A673 (cell line): ENCODE results near the gene NEGR1. TPM values are rescaled to one million over a fixed set of nuclear protein-coding genes. Genes with fewer than 3 reads are reported as not detected.
A peak's percentile ranks its signal among the peaks of the same experiment; 100 is the strongest.

ENCODE experiments used
- BruUV-seq: library from RNA; stranded (reverse); fragments of 400-500 nt; replicated peaks from 2 replicates; lab custom pipeline; 2021; lab: Mats Ljungman, UMichigan
- CTCF ChIA-PET: fragments of 300-600 bp; sonication (Branson Sonifier 250); formaldehyde crosslinking; loops from one replicate; lab custom pipeline; 2022; ENCODE audit warnings: antibody characterized with exemption; lab: Charles Lee
- POLR2A ChIA-PET: fragments of 300-600 bp; sonication (Branson Sonifier 250); formaldehyde crosslinking; loops from one replicate; lab custom pipeline; 2022; ENCODE audit warnings: antibody characterized with exemption; ENCODE audit not compliant: low non-redundant PET; lab: Charles Lee
- DNase-seq: peaks from one replicate; pipeline ENCODE4 v3.0.0-alpha.2; 2015; ENCODE audit warnings: low spot score
- H3K27ac ChIP-seq: fragments of 200-600 bp; sonication (generic); 2 replicates; pipeline ENCODE4 v1.5.1; 2016; ENCODE audit warnings: mixed run types, low read depth, mild to moderate bottlenecking, mixed read lengths, antibody characterized with exemption, low read length; ENCODE audit not compliant: poor library complexity, severe bottlenecking
- H3K27me3 ChIP-seq: fragments of 200-600 bp; sonication (generic); replicated peaks from 2 replicates; pipeline ENCODE4 v1.6.1; 2017; ENCODE audit warnings: mixed run types, low read depth, mild to moderate bottlenecking, mixed read lengths, antibody characterized with exemption, low read length; ENCODE audit not compliant: insufficient read depth, poor library complexity
- H3K36me3 ChIP-seq: fragments of 200-600 bp; sonication (generic); 2 replicates; pipeline ENCODE4 v1.6.1; 2016; ENCODE audit warnings: mixed run types, mild to moderate bottlenecking, mixed read lengths, antibody characterized with exemption, low read length; ENCODE audit not compliant: insufficient read depth, poor library complexity, severe bottlenecking
- H3K4me1 ChIP-seq: fragments of 200-600 bp; sonication (generic); 2 replicates; pipeline ENCODE4 v1.6.1; 2017; ENCODE audit warnings: mixed run types, mild to moderate bottlenecking, mixed read lengths, antibody characterized with exemption, low read length; ENCODE audit not compliant: insufficient read depth, poor library complexity, severe bottlenecking
- H3K4me3 ChIP-seq: fragments of 200-600 bp; sonication (generic); 2 replicates; pipeline ENCODE4 v1.5.1; 2016; ENCODE audit warnings: low read depth, mixed run types, mild to moderate bottlenecking, mixed read lengths, low read length; ENCODE audit not compliant: poor library complexity, severe bottlenecking
- H3K9me3 ChIP-seq: fragments of 200-600 bp; sonication (generic); 2 replicates; pipeline ENCODE4 v1.6.1; 2016; ENCODE audit warnings: mixed run types, low read depth, mild to moderate bottlenecking, mixed read lengths, antibody characterized with exemption, low read length; ENCODE audit not compliant: poor library complexity, severe bottlenecking
- EZH2 ChIP-seq: fragments of 200-600 bp; sonication (generic); IDR thresholded peaks from 2 replicates; pipeline ENCODE4 v1.6.1; 2017; ENCODE audit warnings: borderline replicate concordance, low read depth, mild to moderate bottlenecking, mixed read lengths, antibody characterized with exemption, low read length; ENCODE audit not compliant: poor library complexity, severe bottlenecking
- intact Hi-C: fragments of 100-400 bp; cut with micrococcal nuclease; formaldehyde crosslinking; loops from one replicate; pipeline ENCODE4 v1.10.0; 2022; ENCODE audit not compliant: unreplicated experiment
- total RNA-seq: library from RNA; stranded (reverse); gene quantifications from 2 replicates; pipeline ENCODE4 v1.2.3, GENCODE V29; 2021
- TF ChIP-seq, protein P1 (sequence below): fragments of 300-800, 200-600 bp; sonication (generic); conservative IDR thresholded peaks from 2 replicates; pipeline ENCODE4 v1.5.1; 2017; ENCODE audit warnings: low read depth, mild to moderate bottlenecking, antibody characterized with exemption, low read length, moderate library complexity, mixed read lengths

NEGR1 gene
- total RNA-seq, 1 experiment from 2014 or later = 7.6 TPM

DNA sequence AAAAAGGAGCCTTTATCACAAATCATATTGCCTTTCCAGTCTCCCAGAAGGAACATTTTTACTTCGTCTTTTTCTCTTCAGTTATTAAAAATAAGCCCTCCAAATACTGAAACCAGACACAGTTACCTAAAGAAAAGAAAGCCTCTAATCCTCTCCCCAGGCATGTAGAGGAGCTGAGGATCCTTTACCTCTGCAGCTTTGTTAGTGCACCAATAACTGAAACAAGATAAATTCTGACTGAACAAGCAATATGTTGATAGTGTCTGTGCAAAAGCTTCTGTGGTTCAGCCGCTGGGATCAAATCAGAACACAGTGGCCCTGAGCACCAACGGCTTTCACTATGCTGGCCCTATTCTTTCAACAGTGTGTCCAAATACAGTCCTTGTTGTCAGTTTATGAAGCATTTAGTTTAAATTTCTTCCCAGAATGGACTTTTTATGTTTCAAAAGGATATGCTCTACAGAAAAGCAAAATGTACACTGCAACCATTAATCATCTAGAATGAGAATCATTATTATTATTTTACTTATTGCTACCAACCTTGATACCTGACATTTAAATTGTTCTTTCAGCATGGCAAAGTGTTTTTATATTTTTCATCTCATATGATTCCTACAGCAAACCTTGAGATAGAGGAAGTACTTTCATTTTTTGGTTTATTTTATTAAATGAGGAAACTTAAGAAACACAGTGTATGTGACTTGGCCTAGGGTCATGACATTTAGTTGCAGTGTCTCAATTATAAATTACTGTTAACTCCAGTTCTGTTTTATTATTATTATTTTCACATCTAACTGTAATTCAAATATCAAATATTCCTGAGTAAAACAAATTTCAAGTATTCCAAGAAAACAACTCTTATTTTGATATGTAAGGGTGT is 217.9 kb downstream of the NEGR1 start:
- H3K9me3 ChIP-seq = no peaks in the 10 kb centered on the region
- CTCF ChIA-PET = no interaction called here
- POLR2A ChIA-PET = no interaction called here
- no peak for TF ChIP-seq EZH2
- TF ChIP-seq, protein P1, sequence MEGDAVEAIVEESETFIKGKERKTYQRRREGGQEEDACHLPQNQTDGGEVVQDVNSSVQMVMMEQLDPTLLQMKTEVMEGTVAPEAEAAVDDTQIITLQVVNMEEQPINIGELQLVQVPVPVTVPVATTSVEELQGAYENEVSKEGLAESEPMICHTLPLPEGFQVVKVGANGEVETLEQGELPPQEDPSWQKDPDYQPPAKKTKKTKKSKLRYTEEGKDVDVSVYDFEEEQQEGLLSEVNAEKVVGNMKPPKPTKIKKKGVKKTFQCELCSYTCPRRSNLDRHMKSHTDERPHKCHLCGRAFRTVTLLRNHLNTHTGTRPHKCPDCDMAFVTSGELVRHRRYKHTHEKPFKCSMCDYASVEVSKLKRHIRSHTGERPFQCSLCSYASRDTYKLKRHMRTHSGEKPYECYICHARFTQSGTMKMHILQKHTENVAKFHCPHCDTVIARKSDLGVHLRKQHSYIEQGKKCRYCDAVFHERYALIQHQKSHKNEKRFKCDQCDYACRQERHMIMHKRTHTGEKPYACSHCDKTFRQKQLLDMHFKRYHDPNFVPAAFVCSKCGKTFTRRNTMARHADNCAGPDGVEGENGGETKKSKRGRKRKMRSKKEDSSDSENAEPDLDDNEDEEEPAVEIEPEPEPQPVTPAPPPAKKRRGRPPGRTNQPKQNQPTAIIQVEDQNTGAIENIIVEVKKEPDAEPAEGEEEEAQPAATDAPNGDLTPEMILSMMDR = no peak
- H3K36me3 ChIP-seq = no peaks in the 10 kb centered on the region
- BruUV-seq = no TSS peak
- intact Hi-C loops = no loop called here
- DNase-seq = no peak
- peaks cover 11% of the 10 kb centered on the region for H3K4me1 ChIP-seq
- H3K27ac ChIP-seq = no peak overlapping the region
- no peaks in the 10 kb centered on the region for H3K27me3 ChIP-seq
- no peak overlapping the region for H3K4me3 ChIP-seq

DNA sequence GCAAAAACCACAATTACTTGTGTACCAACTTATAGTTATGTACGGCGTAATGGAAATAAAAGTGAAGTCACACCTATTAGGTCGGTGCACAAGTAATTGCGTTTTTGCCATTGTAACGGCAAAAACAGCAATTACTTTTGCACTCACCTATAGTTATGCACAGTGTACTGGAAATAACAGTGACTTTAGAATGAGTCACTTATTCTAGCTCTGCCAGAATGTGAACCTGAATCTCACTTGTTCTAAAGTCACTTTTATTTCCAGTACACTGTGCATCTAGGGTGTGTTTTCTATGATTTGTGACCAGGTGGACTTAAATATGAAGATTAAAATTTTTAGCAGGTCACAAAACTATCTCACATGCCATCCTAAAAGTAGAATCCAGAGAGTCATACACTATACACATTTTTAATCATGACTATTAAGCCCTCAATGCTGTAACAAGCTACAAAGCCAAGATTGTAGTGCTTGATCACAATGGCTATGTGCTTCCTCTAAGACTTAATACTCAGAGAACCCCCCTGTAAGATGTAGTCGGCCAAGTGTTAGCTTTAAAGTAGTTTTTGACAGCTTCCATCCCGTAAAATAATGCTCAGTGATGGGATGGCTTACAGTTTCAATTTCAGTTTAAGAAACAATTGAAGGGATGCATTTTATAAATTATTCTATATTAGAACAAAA is 218.8 kb downstream of the NEGR1 start:
- Histone ChIP-seq H3K27ac (no peak overlapping the region), H3K4me1 (peaks cover 11% of the 10 kb centered on the region), H3K4me3 (no peak overlapping the region), H3K9me3 (no peaks in the 10 kb centered on the region), H3K36me3 (no peaks in the 10 kb centered on the region), H3K27me3 (no peaks in the 10 kb centered on the region)
- POLR2A ChIA-PET = no interaction called here
- CTCF ChIA-PET = no interaction called here
- intact Hi-C loops = no loop called here
- BruUV-seq = no TSS peak
- DNase-seq = no peak
- TF ChIP-seq, protein P1 = no peak
- TF ChIP-seq EZH2 = no peak

DNA sequence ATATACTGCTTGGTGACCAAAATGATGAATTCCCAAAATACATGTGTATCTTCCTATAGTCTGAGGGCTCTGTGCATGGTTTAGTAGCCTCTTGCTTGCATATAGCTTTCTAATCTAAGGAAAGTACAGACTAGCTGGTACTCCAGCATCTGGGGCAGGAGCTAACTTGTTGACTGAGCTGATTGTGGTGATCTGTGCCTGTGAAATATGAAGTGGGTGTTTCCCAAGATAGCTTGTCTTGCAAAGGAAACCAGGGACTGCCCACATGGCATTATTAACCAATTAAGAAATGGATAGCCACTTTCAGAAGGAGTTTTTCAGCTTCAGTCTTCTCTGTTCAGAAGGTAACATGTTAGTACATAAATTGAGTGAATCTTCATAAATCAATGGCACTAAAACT is 219.8 kb downstream of the NEGR1 start:
- H3K4me1 ChIP-seq = peaks cover 11% of the 10 kb centered on the region
- POLR2A ChIA-PET = no interaction called here
- H3K4me3 ChIP-seq = no peak overlapping the region
- no peaks in the 10 kb centered on the region for H3K27me3 ChIP-seq
- CTCF ChIA-PET = no interaction called here
- no peaks in the 10 kb centered on the region for H3K9me3 ChIP-seq
- H3K36me3 ChIP-seq = no peaks in the 10 kb centered on the region
- no TSS peak for BruUV-seq
- TF ChIP-seq, protein P1 = no peak
- no peak for TF ChIP-seq EZH2
- intact Hi-C loops = no loop called here
- no peak overlapping the region for H3K27ac ChIP-seq
- DNase-seq = peak; percentile 13
